GM12878 (cell line): ENCODE measurements around the gene KCNH6. TPM values are rescaled to one million over a fixed set of nuclear protein-coding genes. Genes with fewer than 3 reads are reported as not detected.

Experiments used
- ATAC-seq: fragments of 200-7000 bp; cut with Tn5 transposase; 3 replicates; pipeline ENCODE4 v1.9.1; 2020; ENCODE audit warnings: mild to moderate bottlenecking, moderate library complexity
- BruUV-seq: library from RNA; stranded (reverse); fragments of 400-500 nt; replicated peaks from 2 replicates; lab custom pipeline; 2021; lab: Mats Ljungman, UMichigan
- CTCF ChIA-PET: fragments of 300-600 bp; sonication (Branson Sonifier 250); formaldehyde crosslinking; extraction: SDS; loops from one replicate; lab custom pipeline; 2021; ENCODE audit warnings: inconsistent platforms; lab: Yijun Ruan, JAX
- POLR2A ChIA-PET: fragments of 350-600 bp; formaldehyde crosslinking; extraction: SDS; loops from one replicate; lab custom pipeline; 2021; ENCODE audit warnings: inconsistent platforms; lab: Charles Lee
- RAD21 ChIA-PET: fragments of 300-600 bp; sonication (Branson Sonifier 250); formaldehyde crosslinking; loops from one replicate; lab custom pipeline; 2023; ENCODE audit warnings: antibody characterized with exemption; ENCODE audit not compliant: unreplicated experiment; lab: Charles Lee
- SMC1A ChIA-PET: fragments of 300-600 bp; sonication (Branson Sonifier 250); formaldehyde crosslinking; loops from one replicate; lab custom pipeline; 2023; ENCODE audit not compliant: unreplicated experiment, uncharacterized antibody; lab: Charles Lee
- DNase-seq: peaks from one replicate; pipeline ENCODE4 v3.0.0-alpha.2; 2011; ENCODE audit warnings: low read depth, low spot score
- FAIRE-seq: peaks from 3 replicates; lab custom pipeline; 2011; peaks lifted over from hg19 to GRCh38; lab: Jason Lieb, UNC
- H2AFZ ChIP-seq: 2 replicates; pipeline ENCODE4 v1.6.0; 2011; ENCODE audit warnings: low read depth, low read length, control low read depth; ENCODE audit not compliant: control insufficient read depth
- H3K27ac ChIP-seq: 2 replicates; pipeline ENCODE4 v1.5.1; 2011; ENCODE audit warnings: control low read depth; ENCODE audit not compliant: control insufficient read depth, insufficient read depth
- H3K27me3 ChIP-seq, 2 experiments: replicated peaks in 1 of 2; 2 replicates each; pipeline versions ENCODE4 v1.6.0 to v1.6.1; 2011; ENCODE audit warnings: low read length in 1 of 2; ENCODE audit not compliant: control insufficient read depth in 2 of 2, insufficient read depth in 2 of 2
- H3K36me3 ChIP-seq, 2 experiments: 2 replicates each; pipeline ENCODE4 v1.5.1; 2011; ENCODE audit warnings: low read length in 1 of 2; ENCODE audit not compliant: control insufficient read depth in 2 of 2, insufficient read depth in 2 of 2
- H3K4me1 ChIP-seq: 2 replicates; pipeline ENCODE4 v1.6.1; 2011; ENCODE audit warnings: mild to moderate bottlenecking, low read length, moderate library complexity, mixed read lengths; ENCODE audit not compliant: control insufficient read depth, insufficient read depth
- H3K4me2 ChIP-seq: 2 replicates; pipeline ENCODE4 v1.6.0; 2011; ENCODE audit warnings: control low read depth; ENCODE audit not compliant: control insufficient read depth, insufficient read depth
- H3K4me3 ChIP-seq: fragments of 200-600 bp; sonication (generic); 2 replicates; pipeline ENCODE4 v1.5.1; 2016
- H3K79me2 ChIP-seq: 2 replicates; pipeline ENCODE4 v1.6.0; 2011; ENCODE audit warnings: low read length; ENCODE audit not compliant: control insufficient read depth, insufficient read depth
- H3K9ac ChIP-seq: 2 replicates; pipeline ENCODE4 v1.8.0; 2011; ENCODE audit warnings: low read length, control low read depth, mixed read lengths; ENCODE audit not compliant: control insufficient read depth, insufficient read depth
- H3K9me3 ChIP-seq: replicated peaks from 3 replicates; pipeline ENCODE4 v1.5.1; 2011; ENCODE audit warnings: mild to moderate bottlenecking, low read length; ENCODE audit not compliant: control insufficient read depth, insufficient read depth
- H4K20me1 ChIP-seq: 2 replicates; pipeline ENCODE4 v1.6.0; 2011; ENCODE audit not compliant: control insufficient read depth, insufficient read depth
- BHLHE40 ChIP-seq, 2 experiments: fragments of 450-650 bp in 1 of 2; IDR thresholded peaks; 2 replicates each; pipeline ENCODE4 v1.6.1; 2011 to 2017; ENCODE audit warnings: low read depth in 2 of 2, borderline replicate concordance in 1 of 2, improper control_type of control experiment in 1 of 2, low read length in 1 of 2, mild to moderate bottlenecking in 1 of 2
- BMI1 ChIP-seq: fragments of 450-650 bp; IDR thresholded peaks from 2 replicates; pipeline ENCODE4 v1.6.1; 2016; ENCODE audit warnings: mild to moderate bottlenecking, moderate library complexity, borderline replicate concordance
- IKZF2 ChIP-seq, 2 experiments: fragments of 450-650 bp; IDR thresholded peaks; 2 replicates each; pipeline ENCODE4 v1.6.1; 2017; ENCODE audit warnings: mild to moderate bottlenecking in 2 of 2, moderate library complexity in 2 of 2
- LARP7 ChIP-seq: fragments of 450-650 bp; IDR thresholded peaks from 2 replicates; pipeline ENCODE4 v1.6.1; 2017; ENCODE audit warnings: mild to moderate bottlenecking
- RAD21 ChIP-seq: IDR thresholded peaks from 2 replicates; pipeline ENCODE4 v1.6.1; 2011; ENCODE audit warnings: mild to moderate bottlenecking, low read depth, low read length, moderate library complexity; ENCODE audit not compliant: insufficient read depth
- RCOR1 ChIP-seq: conservative IDR thresholded peaks from 2 replicates; pipeline ENCODE4 v1.6.1; 2012; ENCODE audit warnings: low read depth, low read length, improper control_type of control experiment
- RFX5 ChIP-seq: IDR thresholded peaks from 2 replicates; pipeline ENCODE4 v1.6.1; 2011; ENCODE audit warnings: low read depth, low read length, improper control_type of control experiment
- SUZ12 ChIP-seq: fragments of 200-600 bp; sonication (generic); IDR thresholded peaks from one replicate; pipeline ENCODE4 v1.6.1; 2018; ENCODE audit warnings: antibody characterized with exemption, mild to moderate bottlenecking; ENCODE audit not compliant: unreplicated experiment
- TBL1XR1 ChIP-seq: IDR thresholded peaks from 2 replicates; pipeline ENCODE4 v1.6.1; 2012; ENCODE audit warnings: low read depth, low read length, improper control_type of control experiment
- ZNF274 ChIP-seq: IDR thresholded peaks from one replicate; pipeline ENCODE4 v1.8.0; 2011; ENCODE audit not compliant: insufficient read length, insufficient read depth
- WGBS: methylation state at CpG from one replicate; pipeline ENCODE4 v1.1.6; 2016; ENCODE audit warnings: low lambda C conversion rate; ENCODE audit not compliant: insufficient replicate concordance, insufficient coverage; ENCODE audit errors: missing lambda C conversion rate; 5-methylcytosine and 5-hydroxymethylcytosine counted together
- in situ Hi-C: fragments of 300-500 bp; cut with MboI; formaldehyde crosslinking; loops from 9 replicates; pipeline ENCODE4 v1.14.3; 2018; ENCODE audit warnings: mixed read lengths
- intact Hi-C: fragments of 100-400 bp; cut with micrococcal nuclease; formaldehyde crosslinking; loops from one replicate; pipeline ENCODE4 v1.14.2; 2022; ENCODE audit not compliant: unreplicated experiment
- polyA plus RNA-seq, 11 experiments: library from polyadenylated mRNA; depleted of rRNA in 4 of 11; unstranded in 6 of 11; stranded (reverse) in 5 of 11; fragments of >200 nt; fragmentation: Nextera tagmentation in 4 of 11; fragmentation: Illumina TruSeq in 1 of 11; extraction: Ambion mirVana in 4 of 11; extraction: Trizol in 1 of 11; gene quantifications; 1 replicate in 1 of 11; 2 replicates in 10 of 11; pipeline versions ENCODE4 v1.2.1 to v1.2.3, GENCODE V29; 2011 to 2016; ENCODE audit warnings: inconsistent platforms in 2 of 11, missing spikeins in 2 of 11, low read depth in 1 of 11
- total RNA-seq, 4 experiments: library from RNA; depleted of rRNA in 3 of 4; stranded (reverse); fragments of >200 nt in 3 of 4; fragmentation: Illumina TruSeq in 1 of 4; extraction: Trizol in 1 of 4; gene quantifications; 2 replicates each; pipeline versions ENCODE4 v1.2.1 to v1.2.3, GENCODE V29; 2013 to 2021
- TF ChIP-seq, protein P1 (sequence below): fragments of 150-350 bp; IDR thresholded peaks from 2 replicates; pipeline ENCODE4 v1.6.1; 2016; ENCODE audit warnings: low read depth, low read length

Gene KCNH6
- total and polyA plus RNA-seq, 10 of the 15 experiments (the other 5 are each of a cell fraction or from before 2014, with no cell fraction given) = not detected

DNA sequence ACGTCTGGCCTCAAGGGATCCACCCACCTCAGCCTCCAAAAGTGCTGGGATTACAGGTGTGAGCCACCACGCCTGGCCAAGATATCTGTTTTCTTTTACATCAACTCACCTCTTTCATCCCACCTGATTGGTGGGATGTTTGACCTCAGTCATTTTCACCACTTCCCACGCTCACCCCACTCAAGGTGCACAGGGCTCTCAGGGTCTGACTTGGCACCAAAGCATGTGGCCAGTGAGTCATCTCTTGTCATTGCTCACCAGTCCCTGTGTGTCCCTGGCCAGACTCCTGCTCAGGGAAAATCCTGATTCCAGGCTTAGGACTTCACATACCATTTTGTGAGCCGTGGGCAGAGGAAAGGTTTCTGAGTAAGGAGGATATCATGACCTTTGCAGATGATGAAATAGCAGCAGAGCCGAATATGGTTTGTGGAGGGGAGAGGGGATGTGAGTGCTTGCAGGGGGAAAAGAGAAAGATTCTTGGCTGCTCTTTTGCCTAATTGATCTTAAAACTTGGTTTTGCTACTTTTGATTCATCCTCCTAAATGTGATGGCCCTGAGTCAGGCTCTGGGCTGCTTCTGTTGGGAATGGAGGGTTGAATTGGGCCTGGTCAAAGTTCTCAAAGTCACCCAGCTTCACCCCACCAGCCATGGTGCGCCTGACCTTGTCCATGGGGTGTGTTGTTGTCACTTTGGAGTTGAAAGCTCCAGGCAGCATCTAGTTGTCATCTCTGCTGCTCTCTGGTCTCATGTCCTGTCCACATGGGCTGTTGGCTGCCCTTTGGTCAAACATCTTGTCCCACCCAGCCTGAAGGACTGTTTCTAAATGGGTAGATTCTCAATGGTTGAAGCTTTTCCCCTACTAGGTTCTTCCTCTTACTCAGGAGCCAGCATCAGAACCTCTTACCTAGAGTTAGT, 6.0 kb upstream of the KCNH6 start:
- peaks cover 9% of the 10 kb centered on the region for H3K4me1 ChIP-seq
- no peak overlapping the region for H3K27ac ChIP-seq
- DNase-seq (peak; percentile 19), ATAC-seq (peak; percentile 58), FAIRE-seq (no peak)
- no peak overlapping the region for H3K4me2 ChIP-seq
- no peak for TF ChIP-seq TBL1XR1
- TF ChIP-seq IKZF2 (IDR thresholded peaks at IDR 0.05) = peak in 1 of 2 experiments; percentile 33; a peak in 1 of 4 replicates
- H3K4me3 ChIP-seq = no peak overlapping the region
- no peaks in the 10 kb centered on the region for H3K9me3 ChIP-seq
- RAD21 ChIA-PET = interaction anchor here (0.7 kb wide), 1 partner anchor 145 kb away, joined by 5 read pairs; no protein-coding TSS in a partner anchor
- no peaks in the 10 kb centered on the region for H3K79me2 ChIP-seq
- no peaks in the 10 kb centered on the region for H4K20me1 ChIP-seq
- in situ Hi-C loops = no loop called here
- H2AFZ ChIP-seq = no peak overlapping the region
- no peaks in the 10 kb centered on the region for H3K36me3 ChIP-seq
- POLR2A ChIA-PET = no interaction called here
- no TSS peak for BruUV-seq
- CTCF ChIA-PET = no interaction called here
- SMC1A ChIA-PET = no interaction called here
- intact Hi-C loops = no loop called here
- WGBS = 20% methylated on average over 6 of the region's 6 CpGs
- no peaks in the 10 kb centered on the region for H3K27me3 ChIP-seq
- H3K9ac ChIP-seq = no peak overlapping the region

DNA sequence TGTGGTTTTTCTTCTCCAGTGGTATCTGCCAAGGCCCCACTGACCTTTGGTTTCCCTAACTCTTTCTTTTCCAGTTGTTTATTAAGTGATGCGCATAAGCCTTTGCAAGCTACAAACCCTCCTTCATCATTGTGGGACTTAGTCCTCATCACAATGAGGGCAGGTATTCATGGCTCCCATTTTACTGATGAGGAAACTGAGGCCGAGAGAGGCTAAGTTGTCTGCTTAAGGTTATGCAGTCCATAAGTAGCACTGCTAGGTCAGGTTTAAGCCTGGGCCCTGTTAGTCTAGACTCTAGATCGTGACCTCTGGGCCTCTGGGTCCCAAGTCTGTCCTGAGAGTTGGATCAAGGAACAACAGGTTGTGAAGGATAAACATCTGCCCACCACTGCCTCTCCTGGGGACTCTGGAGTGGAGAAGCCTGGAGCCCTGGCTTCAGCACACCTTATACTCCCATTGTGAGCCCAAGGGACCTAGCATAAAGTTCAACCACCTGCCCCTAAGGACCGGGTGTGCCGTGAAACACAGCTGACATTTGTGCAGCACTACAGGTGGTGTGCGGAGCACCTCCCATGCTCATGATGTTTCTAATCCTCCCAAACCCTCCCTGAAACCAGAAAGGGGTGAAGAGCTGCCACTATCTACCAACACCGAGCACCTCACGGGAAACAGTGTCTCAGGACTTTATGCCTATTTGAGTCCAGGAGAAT, 5.2 kb upstream of the KCNH6 start:
- no peaks in the 10 kb centered on the region for H4K20me1 ChIP-seq
- BruUV-seq = no TSS peak
- peaks cover 9% of the 10 kb centered on the region for H3K4me1 ChIP-seq
- no peak for TF ChIP-seq BHLHE40 (IDR thresholded peaks at IDR 0.05; ENCODE audit: borderline replicate concordance in 1 of 2, low read depth in 2 of 2, low read length in 1 of 2)
- no peak for TF ChIP-seq IKZF2 (IDR thresholded peaks at IDR 0.05)
- TF ChIP-seq RAD21 = no peak
- no peak for TF ChIP-seq ZNF274
- no peak for TF ChIP-seq RCOR1
- TF ChIP-seq RFX5 = no peak
- TF ChIP-seq LARP7 = no peak
- TF ChIP-seq, protein P1, sequence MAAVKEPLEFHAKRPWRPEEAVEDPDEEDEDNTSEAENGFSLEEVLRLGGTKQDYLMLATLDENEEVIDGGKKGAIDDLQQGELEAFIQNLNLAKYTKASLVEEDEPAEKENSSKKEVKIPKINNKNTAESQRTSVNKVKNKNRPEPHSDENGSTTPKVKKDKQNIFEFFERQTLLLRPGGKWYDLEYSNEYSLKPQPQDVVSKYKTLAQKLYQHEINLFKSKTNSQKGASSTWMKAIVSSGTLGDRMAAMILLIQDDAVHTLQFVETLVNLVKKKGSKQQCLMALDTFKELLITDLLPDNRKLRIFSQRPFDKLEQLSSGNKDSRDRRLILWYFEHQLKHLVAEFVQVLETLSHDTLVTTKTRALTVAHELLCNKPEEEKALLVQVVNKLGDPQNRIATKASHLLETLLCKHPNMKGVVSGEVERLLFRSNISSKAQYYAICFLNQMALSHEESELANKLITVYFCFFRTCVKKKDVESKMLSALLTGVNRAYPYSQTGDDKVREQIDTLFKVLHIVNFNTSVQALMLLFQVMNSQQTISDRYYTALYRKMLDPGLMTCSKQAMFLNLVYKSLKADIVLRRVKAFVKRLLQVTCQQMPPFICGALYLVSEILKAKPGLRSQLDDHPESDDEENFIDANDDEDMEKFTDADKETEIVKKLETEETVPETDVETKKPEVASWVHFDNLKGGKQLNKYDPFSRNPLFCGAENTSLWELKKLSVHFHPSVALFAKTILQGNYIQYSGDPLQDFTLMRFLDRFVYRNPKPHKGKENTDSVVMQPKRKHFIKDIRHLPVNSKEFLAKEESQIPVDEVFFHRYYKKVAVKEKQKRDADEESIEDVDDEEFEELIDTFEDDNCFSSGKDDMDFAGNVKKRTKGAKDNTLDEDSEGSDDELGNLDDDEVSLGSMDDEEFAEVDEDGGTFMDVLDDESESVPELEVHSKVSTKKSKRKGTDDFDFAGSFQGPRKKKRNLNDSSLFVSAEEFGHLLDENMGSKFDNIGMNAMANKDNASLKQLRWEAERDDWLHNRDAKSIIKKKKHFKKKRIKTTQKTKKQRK = no peak
- no peak for TF ChIP-seq SUZ12
- TF ChIP-seq BMI1 = no peak
- TF ChIP-seq, all 136 proteins: peak for 0
- WGBS = 35% methylated on average over 8 of the region's 8 CpGs
- ChIA-PET SMC1A (no interaction called here), CTCF (interaction anchor here (1.0 kb wide), 1 partner anchor 93 kb away, joined by 3 read pairs; no protein-coding TSS in a partner anchor), RAD21 (no interaction called here), POLR2A (no interaction called here)
- intact Hi-C loops (no loop called here), in situ Hi-C loops (no loop called here)
- no peak for FAIRE-seq
- Histone ChIP-seq H3K4me2 (no peak overlapping the region), H3K79me2 (no peaks in the 10 kb centered on the region), H2AFZ (no peak overlapping the region), H3K9ac (no peak overlapping the region), H3K27me3 (no peaks in the 10 kb centered on the region), H3K4me3 (no peak overlapping the region), H3K27ac (no peak overlapping the region), H3K36me3 (no peaks in the 10 kb centered on the region), H3K9me3 (no peaks in the 10 kb centered on the region)
- no peak for ATAC-seq
- DNase-seq = no peak
